HepG2 (cell line): ENCODE data around the gene SELPLG. TPM values are rescaled to one million over a fixed set of nuclear protein-coding genes. Genes with fewer than 3 reads are reported as not detected.

Source experiments
- ATAC-seq: fragments of 200-7000 bp; cut with Tn5 transposase; 3 replicates; pipeline ENCODE4 v1.9.1; 2020; ENCODE audit warnings: mild to moderate bottlenecking, moderate library complexity
- BruUV-seq: library from RNA; stranded (reverse); fragments of 400-500 nt; replicated peaks from 2 replicates; lab custom pipeline; 2021; lab: Mats Ljungman, UMichigan
- CTCF ChIA-PET: fragments of 300-600 bp; formaldehyde crosslinking; extraction: SDS; loops from one replicate; lab custom pipeline; 2021; ENCODE audit warnings: low total read pairs, inconsistent platforms, low intra/inter-chr PET ratio; lab: Yijun Ruan, JAX
- POLR2A ChIA-PET: fragments of 350-600 bp; sonication (Branson Sonifier 250); formaldehyde crosslinking; loops from one replicate; lab custom pipeline; 2020; ENCODE audit warnings: antibody characterized with exemption, inconsistent platforms; lab: Yijun Ruan, JAX
- DNase-seq: peaks from one replicate; pipeline ENCODE4 v3.0.0-alpha.2; 2015; ENCODE audit warnings: low spot score
- FAIRE-seq: peaks from 3 replicates; lab custom pipeline; 2011; peaks lifted over from hg19 to GRCh38; lab: Jason Lieb, UNC
- H2AFZ ChIP-seq: one replicate; pipeline ENCODE4 v1.6.1; 2011; ENCODE audit warnings: low read length, inconsistent platforms
- H3K27ac ChIP-seq: fragments of 300-600 bp; 3 replicates; pipeline ENCODE4 v1.8.0; 2011; ENCODE audit warnings: mixed run types, mild to moderate bottlenecking, mixed read lengths, low read length, inconsistent platforms; ENCODE audit not compliant: insufficient read depth; ENCODE audit errors: extremely low read length
- H3K27me3 ChIP-seq, 2 experiments: fragments of 200-600 bp in 1 of 2; 2 replicates in 1 of 2; 3 replicates in 1 of 2; pipeline versions ENCODE4 v1.6.0 to v1.8.0; 2011; ENCODE audit warnings: low read length in 2 of 2, mild to moderate bottlenecking in 2 of 2, moderate library complexity in 2 of 2, inconsistent platforms in 1 of 2; ENCODE audit not compliant: insufficient read depth in 2 of 2, control insufficient read depth in 1 of 2
- H3K36me3 ChIP-seq, 2 experiments: fragments of 200-600 bp in 1 of 2; replicated peaks in 1 of 2; 2 replicates in 1 of 2; 3 replicates in 1 of 2; pipeline versions ENCODE4 v1.5.1 to v1.8.0; 2011; ENCODE audit warnings: low read length in 2 of 2, inconsistent platforms in 1 of 2; ENCODE audit not compliant: insufficient read depth in 2 of 2, control insufficient read depth in 1 of 2
- H3K4me1 ChIP-seq: 2 replicates; pipeline ENCODE4 v1.5.1; 2012; ENCODE audit warnings: low read length, inconsistent platforms; ENCODE audit not compliant: insufficient read depth
- H3K4me2 ChIP-seq: 2 replicates; pipeline ENCODE4 v1.6.0; 2011; ENCODE audit warnings: low read depth, low read length, inconsistent platforms
- H3K4me3 ChIP-seq, 3 experiments: fragments of 200-600 bp in 1 of 3; sonication (generic), shearing (Covaris generic) in 1 of 3; replicated peaks in 1 of 3; 2 replicates each; pipeline ENCODE4 v1.5.1; 2011 to 2016; ENCODE audit warnings: low read length in 3 of 3, inconsistent platforms in 2 of 3, low read depth in 2 of 3, mild to moderate bottlenecking in 2 of 3, control low read depth in 1 of 3, mixed read lengths in 1 of 3; ENCODE audit not compliant: insufficient read depth in 1 of 3
- H3K79me2 ChIP-seq: one replicate; pipeline ENCODE4 v1.6.1; 2011; ENCODE audit warnings: low read length, inconsistent platforms; ENCODE audit not compliant: insufficient read depth
- H3K9ac ChIP-seq: 2 replicates; pipeline ENCODE4 v1.6.0; 2011; ENCODE audit warnings: mild to moderate bottlenecking, low read depth, low read length, inconsistent platforms; ENCODE audit not compliant: insufficient read depth
- H3K9me3 ChIP-seq: 2 replicates; pipeline ENCODE4 v1.5.1; 2012; ENCODE audit warnings: mild to moderate bottlenecking, low read length
- H4K20me1 ChIP-seq: 2 replicates; pipeline ENCODE4 v1.6.0; 2011; ENCODE audit warnings: inconsistent platforms, mild to moderate bottlenecking, low read length, moderate library complexity; ENCODE audit not compliant: insufficient read depth
- FOXM1 ChIP-seq: sonication (generic); formaldehyde crosslinking; IDR thresholded peaks from 2 replicates; pipeline ENCODE4 v1.5.0; 2020; ENCODE audit warnings: missing genetic modification reagents
- GABPB1 ChIP-seq: IDR thresholded peaks from 2 replicates; pipeline ENCODE4 v1.6.1; 2016; ENCODE audit warnings: mild to moderate bottlenecking, missing genetic modification reagents, moderate library complexity, missing compliant biosample characterization
- JUNB ChIP-seq: sonication (generic); formaldehyde crosslinking; IDR thresholded peaks from 2 replicates; pipeline ENCODE4 v1.8.0; 2022; ENCODE audit warnings: missing genetic modification reagents, mild to moderate bottlenecking, borderline replicate concordance
- KLF13 ChIP-seq: sonication (generic); formaldehyde crosslinking; IDR thresholded peaks from 2 replicates; pipeline ENCODE4 v1.4.0; 2020; ENCODE audit warnings: mild to moderate bottlenecking, missing genetic modification reagents
- SALL1 ChIP-seq: sonication (generic); formaldehyde crosslinking; IDR thresholded peaks from 2 replicates; pipeline ENCODE4 v1.8.0; 2022; ENCODE audit warnings: mild to moderate bottlenecking, missing genetic modification reagents
- XRCC5 ChIP-seq: fragments of 200-400 bp; formaldehyde crosslinking; optimal IDR thresholded peaks from 2 replicates; pipeline ENCODE3; 2017; ENCODE audit warnings: mild to moderate bottlenecking, low read length
- ZNF326 ChIP-seq: sonication (generic); formaldehyde crosslinking; IDR thresholded peaks from 2 replicates; pipeline ENCODE4 v1.4.0; 2020; ENCODE audit warnings: missing genetic modification reagents, borderline replicate concordance
- ZNF33A ChIP-seq: sonication (generic); formaldehyde crosslinking; IDR thresholded peaks from 2 replicates; pipeline ENCODE4 v1.5.1; 2020; ENCODE audit warnings: missing genetic modification reagents, mild to moderate bottlenecking, moderate library complexity, borderline replicate concordance
- ZNF674 ChIP-seq: sonication (generic); formaldehyde crosslinking; IDR thresholded peaks from 2 replicates; pipeline ENCODE4 v1.5.0; 2020; ENCODE audit warnings: low read depth, mild to moderate bottlenecking, missing genetic modification reagents
- ZSCAN25 ChIP-seq: sonication (generic); formaldehyde crosslinking; IDR thresholded peaks from 2 replicates; pipeline ENCODE4 v1.8.0; 2022; ENCODE audit warnings: mild to moderate bottlenecking, missing genetic modification reagents
- WGBS: methylation state at CpG from one replicate; pipeline ENCODE4 v1.1.6; 2017; ENCODE audit warnings: low lambda C conversion rate; 5-methylcytosine and 5-hydroxymethylcytosine counted together
- in situ Hi-C: cut with HindIII; loops from 2 replicates; pipeline ENCODE4 v1.10.0; 2017; ENCODE audit warnings: low pct_unique_long_range_greater_than_20kb; ENCODE audit not compliant: extremely low pct_ligation_motif_present
- intact Hi-C: fragments of 100-400 bp; cut with micrococcal nuclease; formaldehyde crosslinking; loops from one replicate; pipeline ENCODE4 v1.10.0; 2022; ENCODE audit not compliant: unreplicated experiment
- polyA plus RNA-seq, 8 experiments: library from polyadenylated mRNA; depleted of rRNA in 3 of 8; stranded (reverse) in 7 of 8; unstranded in 1 of 8; fragments of >200 nt; fragmentation: Illumina TruSeq in 4 of 8; extraction: Trizol in 4 of 8; gene quantifications; 2 replicates each; pipeline versions ENCODE4 v1.2.1 to v1.2.3, GENCODE V29; 2011 to 2016; ENCODE audit warnings: low read depth in 4 of 8, missing spikeins in 1 of 8, mixed read lengths in 1 of 8; ENCODE audit not compliant: insufficient read depth in 1 of 8
- total RNA-seq, 5 experiments: library from RNA; depleted of rRNA; stranded (reverse); fragments of >200 nt; fragmentation: Illumina TruSeq; extraction: Trizol; gene quantifications; 2 replicates each; pipeline ENCODE4 v1.2.3, GENCODE V29; 2016; ENCODE audit warnings: low read depth in 1 of 5
- TF ChIP-seq, protein P1 (sequence below): sonication (generic); formaldehyde crosslinking; IDR thresholded peaks from 2 replicates; pipeline ENCODE4 v1.4.0; 2020; ENCODE audit warnings: mild to moderate bottlenecking, missing genetic modification reagents

The SELPLG gene
- total and polyA plus RNA-seq, 2 of the 13 experiments (the other 11 are each of a cell fraction or from before 2014, with no cell fraction given), result 0.12 TPM; not detected in 1

DNA sequence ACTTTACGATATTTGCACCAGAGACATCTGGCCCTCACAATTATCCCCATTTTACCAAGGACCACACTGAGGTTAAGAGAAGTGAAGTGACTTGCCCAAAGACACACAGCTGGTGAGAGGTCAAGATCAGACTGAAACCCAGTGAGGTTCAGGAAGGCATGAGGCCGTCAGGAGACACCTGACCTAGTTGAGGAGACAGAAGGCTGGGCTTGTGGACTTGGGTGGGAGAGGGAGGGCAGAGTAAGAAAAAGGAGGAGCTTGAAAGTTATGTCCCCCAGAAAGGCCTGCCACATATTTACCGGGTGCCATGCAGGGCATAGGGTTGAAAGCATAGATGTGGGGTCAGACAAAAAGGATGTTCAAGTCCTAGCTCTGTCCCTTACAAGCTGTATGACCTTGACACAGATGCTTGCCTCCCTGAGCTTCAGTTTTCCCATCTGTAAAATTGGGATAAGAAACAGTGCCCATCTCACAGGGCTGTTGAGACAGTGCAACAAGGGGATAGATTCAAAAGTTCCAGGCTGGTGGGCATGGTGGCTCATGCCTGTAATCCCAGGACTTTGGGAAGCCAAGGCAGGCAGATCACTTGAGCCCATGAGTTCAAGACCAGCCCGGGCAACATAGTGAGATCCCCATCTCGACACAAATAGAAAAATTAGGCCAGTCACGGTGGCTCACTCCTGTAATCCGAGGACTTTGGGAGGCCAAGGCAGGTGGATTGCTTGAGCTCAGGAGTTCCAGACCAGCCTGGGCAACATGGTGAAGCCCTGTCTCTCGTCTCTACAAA is 6.4 kb downstream of the SELPLG start (continued):
- TF ChIP-seq JUNB (no peak), SALL1 (CRISPR knock-in tag) (no peak), ZSCAN25 (CRISPR knock-in tag) (no peak), ZNF33A (no peak), ZNF674 (CRISPR knock-in tag) (no peak), KLF13 (CRISPR knock-in tag) (no peak), GABPB1 (CRISPR knock-in tag) (no peak)

DNA sequence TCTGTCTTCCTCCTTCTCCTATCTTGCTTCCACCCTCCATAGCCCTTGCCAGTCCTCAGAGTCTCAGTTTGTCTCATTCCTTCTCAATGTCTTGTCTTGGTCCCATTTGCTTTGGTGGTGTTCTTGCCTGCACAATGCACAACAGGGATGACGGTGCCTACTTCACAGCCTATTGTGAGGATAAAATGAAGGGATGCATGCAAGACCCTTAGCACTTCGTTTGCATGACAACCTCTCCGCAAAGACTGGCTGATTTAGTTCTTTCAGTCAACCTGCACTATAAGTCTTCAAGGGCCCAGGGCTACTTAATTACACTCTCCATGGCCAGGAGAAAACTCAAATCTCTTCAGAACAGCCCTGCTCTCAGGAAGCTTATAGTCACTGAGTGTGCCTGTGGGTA is 8.5 kb downstream of the SELPLG start:
- in situ Hi-C loops, result no loop called here
- no peak for ATAC-seq
- TF ChIP-seq FOXM1 (CRISPR knock-in tag), result no peak
- no peak for TF ChIP-seq XRCC5
- TF ChIP-seq ZNF326, result no peak
- TF ChIP-seq, protein P1, sequence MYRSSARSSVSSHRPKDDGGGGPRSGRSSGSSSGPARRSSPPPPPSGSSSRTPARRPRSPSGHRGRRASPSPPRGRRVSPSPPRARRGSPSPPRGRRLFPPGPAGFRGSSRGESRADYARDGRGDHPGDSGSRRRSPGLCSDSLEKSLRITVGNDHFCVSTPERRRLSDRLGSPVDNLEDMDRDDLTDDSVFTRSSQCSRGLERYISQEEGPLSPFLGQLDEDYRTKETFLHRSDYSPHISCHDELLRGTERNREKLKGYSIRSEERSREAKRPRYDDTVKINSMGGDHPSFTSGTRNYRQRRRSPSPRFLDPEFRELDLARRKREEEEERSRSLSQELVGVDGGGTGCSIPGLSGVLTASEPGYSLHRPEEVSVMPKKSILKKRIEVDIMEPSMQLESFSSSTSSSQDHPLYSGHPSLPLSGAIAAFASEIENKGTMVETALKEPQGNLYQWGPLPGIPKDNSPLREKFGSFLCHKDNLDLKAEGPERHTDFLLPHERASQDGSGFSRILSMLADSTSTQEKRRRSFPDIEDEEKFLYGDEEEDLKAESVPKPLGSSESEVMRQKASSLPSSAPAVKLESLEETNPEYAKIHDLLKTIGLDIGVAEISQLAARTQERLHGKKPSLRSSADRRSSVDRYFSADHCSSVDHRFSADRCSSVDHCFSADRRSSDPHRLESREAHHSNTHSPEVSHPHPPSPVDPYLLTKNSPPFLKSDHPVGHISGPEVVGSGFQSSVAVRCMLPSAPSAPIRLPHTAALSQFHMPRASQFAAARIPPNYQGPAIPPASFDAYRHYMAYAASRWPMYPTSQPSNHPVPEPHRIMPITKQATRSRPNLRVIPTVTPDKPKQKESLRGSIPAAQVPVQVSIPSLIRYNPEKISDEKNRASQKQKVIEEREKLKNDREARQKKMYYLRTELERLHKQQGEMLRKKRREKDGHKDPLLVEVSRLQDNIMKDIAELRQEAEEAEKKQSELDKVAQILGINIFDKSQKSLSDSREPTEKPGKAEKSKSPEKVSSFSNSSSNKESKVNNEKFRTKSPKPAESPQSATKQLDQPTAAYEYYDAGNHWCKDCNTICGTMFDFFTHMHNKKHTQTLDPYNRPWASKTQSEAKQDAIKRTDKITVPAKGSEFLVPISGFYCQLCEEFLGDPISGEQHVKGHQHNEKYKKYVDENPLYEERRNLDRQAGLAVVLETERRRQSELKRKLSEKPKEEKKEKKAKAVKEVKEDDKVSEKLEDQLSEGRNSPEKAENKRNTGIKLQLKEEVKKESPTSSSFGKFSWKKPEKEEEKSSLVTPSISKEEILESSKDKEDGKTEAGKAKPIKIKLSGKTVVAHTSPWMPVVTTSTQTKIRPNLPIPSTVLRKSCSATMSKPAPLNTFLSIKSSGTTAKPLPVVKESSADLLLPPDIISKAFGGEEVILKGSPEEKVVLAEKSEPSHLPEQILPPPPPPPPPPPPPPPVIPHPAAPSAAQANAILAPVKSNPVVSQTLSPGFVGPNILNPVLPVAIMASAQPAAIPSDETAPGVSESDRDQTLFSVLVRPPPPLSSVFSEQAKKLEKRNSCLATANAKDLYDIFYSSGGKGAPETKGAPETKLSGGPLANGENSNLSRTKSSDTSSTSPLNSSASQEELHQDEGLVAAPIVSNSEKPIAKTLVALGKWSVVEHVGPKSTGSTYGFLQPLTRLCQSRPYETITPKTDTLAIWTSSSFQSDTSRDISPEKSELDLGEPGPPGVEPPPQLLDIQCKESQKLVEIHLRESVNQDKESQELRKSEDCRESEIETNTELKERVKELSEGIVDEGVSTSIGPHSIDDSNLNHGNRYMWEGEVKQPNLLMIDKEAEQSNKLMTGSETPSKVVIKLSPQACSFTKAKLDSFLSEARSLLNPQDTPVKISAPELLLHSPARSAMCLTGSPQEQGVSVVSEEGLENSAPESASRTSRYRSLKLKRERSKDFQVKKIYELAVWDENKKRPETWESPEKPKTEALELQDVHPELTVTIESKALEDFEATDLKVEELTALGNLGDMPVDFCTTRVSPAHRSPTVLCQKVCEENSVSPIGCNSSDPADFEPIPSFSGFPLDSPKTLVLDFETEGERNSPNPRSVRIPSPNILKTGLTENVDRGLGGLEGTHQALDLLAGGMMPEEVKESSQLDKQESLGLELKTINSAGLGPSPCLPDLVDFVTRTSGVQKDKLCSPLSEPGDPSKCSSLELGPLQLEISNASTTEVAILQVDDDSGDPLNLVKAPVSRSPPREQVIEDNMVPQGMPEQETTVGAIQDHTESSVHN (CRISPR knock-in tag), result no peak

More for the DNA sequence above, 8.5 kb downstream of the SELPLG start:
- no peak overlapping the region for H3K9ac ChIP-seq
- H2AFZ ChIP-seq, result no peak overlapping the region
- DNase-seq (no peak), FAIRE-seq (no peak)
- H3K4me2 ChIP-seq, result no peak overlapping the region
- H3K27ac ChIP-seq, result no peak overlapping the region
- ChIA-PET POLR2A (no interaction called here), CTCF (no interaction called here)
- H3K9me3 ChIP-seq, result no peaks in the 10 kb centered on the region
- whole genome bisulfite sequencing, result 20% methylated on average over 3 of the region's 3 CpGs
- BruUV-seq, result no TSS peak
- no peaks in the 10 kb centered on the region for H4K20me1 ChIP-seq
- peaks cover under 1 to 14% of the 10 kb centered on the region in 2 experiments; a peak in 3 of 5 replicates for H3K27me3 ChIP-seq
- no peaks in the 10 kb centered on the region for H3K36me3 ChIP-seq
- no peak overlapping the region for H3K4me3 ChIP-seq
- H3K4me1 ChIP-seq, result peaks cover 29% of the 10 kb centered on the region
- H3K79me2 ChIP-seq, result no peaks in the 10 kb centered on the region
- intact Hi-C loops, result no loop called here
